NCI-H524 (cell line): ENCODE measurements around the gene ABHD6.
A peak's percentile ranks its signal among the peaks of the same experiment; 100 is the strongest.
"Not testable (repeated sequence)": the region's sequence is repeated elsewhere in the genome, so short reads cannot be mapped to it uniquely, and the experiment has no call there.

ENCODE experiments used
- DNase-seq, 2 experiments: peaks; one replicate each; lab custom pipeline; 2025; lab: John Stamatoyannopoulos, UW

ABHD6 gene

DNA sequence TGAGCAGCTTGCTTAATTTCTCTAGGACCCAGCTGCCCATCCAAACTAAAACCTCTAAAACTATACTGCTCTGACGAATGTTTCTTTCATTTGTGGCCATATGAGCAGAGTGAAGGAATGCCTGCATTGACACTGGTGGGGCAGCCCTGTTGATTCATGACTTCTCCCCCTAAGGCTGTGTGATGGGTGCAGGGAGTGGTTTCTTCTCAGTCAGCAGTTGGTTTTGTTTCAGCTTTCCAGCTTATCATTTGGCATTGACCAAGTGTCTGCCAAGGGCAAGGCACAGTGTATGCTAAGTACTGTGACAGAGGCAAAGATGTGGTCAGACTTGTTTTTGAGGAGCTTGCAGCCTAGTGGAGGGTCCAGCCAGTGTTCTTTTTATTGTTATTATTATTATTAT lies 4.7 kb downstream of the ABHD6 start:
- DNase-seq, result no peak

DNA sequence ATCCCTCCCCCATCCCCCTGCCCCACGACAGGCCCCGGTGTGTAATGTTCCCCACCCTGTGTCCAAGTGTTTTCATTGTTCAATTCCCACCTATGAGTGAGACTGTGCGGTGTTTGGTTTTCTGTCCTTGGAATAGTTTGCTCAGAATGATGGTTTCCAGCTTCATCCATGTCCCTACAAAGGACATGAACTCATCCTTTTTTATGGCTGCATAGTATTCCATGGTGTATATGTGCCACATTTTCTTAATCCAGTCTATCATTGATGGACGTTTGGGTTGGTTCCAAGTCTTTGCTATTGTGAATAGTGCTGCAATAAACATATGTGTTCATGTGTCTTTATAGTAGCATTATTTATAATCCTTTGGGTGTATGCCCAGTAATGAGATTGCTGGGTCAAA lies 5.3 kb downstream of the ABHD6 start:
- DNase-seq, result not testable (repeated sequence)

- no peak for DNase-seq
Observed at GRCh38 chr3:58243976-58244585, 6.5 kb downstream of the ABHD6 start.

GRCh38 chr3:58246148-58247047 lies 8.8 kb downstream of the ABHD6 start:
- no peak for DNase-seq

DNA sequence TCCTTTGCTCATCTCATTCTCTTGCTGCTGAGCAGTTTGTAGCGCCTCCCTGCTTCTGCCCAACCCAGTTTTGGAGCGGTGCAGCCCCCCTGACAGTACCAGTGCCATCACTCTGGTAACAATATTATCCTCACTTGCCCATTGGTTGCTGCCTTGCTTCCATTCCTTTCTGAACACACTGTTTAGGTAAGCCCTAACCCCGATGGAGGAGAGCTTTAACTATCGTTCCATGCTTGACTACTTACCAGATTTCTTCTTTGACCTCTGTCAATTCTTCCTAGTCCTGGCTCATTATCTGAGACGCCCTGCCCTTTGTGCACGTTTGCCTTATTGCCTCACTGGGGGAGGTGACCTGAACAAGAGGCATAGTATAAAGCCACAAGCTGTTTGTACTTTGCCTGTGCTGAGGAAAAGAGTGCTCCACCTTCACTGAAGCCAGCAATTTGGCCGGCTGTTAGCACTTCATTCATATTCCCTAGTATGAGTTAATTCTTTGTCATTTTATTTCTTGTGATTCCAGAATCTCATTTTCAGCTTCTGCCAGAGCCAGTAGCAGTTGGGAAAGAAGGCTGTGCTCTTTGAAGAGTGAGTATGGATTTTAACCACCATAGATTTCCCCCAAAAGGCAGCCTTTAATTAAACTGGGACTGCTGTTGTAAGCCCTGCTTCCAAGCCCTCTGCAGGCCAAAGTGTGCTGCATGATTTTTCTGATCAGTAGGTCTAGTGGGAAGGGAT lies 11.9 kb downstream of the ABHD6 start:
- DNase-seq, result no peak

GRCh38 chr3:58250093-58250707 lies 12.6 kb downstream of the ABHD6 start:
- DNase-seq, result no peak

GRCh38 chr3:58251631-58252035 lies 14.0 kb downstream of the ABHD6 start:
- DNase-seq, result no peak

DNA sequence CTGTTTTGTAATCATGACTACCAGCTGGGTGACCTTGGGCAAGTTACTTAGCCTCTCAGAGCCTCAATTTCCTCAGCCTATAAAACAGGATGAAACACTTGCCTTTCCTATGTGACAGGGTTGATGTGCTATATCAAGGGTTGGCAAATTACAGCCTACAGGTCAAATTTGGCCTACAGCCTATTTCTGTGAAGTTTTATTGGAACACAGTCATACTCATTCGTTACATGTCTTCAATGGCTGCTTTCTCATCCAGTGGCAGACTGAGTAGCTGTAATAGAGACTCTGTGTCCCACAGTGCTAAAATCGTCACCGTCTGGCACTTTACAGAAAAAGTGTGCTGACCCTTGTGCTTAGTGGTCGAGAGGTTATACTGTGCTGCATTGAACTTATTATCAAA lies 16.6 kb downstream of the ABHD6 start:
- no peak for DNase-seq

GRCh38 chr3:58256061-58256460 lies 18.5 kb downstream of the ABHD6 start:
- DNase-seq, result no peak

- no peak for DNase-seq
Observed at GRCh38 chr3:58256511-58256910, 18.9 kb downstream of the ABHD6 start.

- DNase-seq, result no peak
Observed at GRCh38 chr3:58258392-58259055, 20.9 kb downstream of the ABHD6 start.

GRCh38 chr3:58260261-58260731 lies 22.7 kb downstream of the ABHD6 start:
- DNase-seq, result no peak

- DNase-seq, result no peak
Observed at GRCh38 chr3:58260733-58261132, 23.1 kb downstream of the ABHD6 start.

GRCh38 chr3:58261954-58262666 lies 24.5 kb downstream of the ABHD6 start:
- DNase-seq, result no peak

DNA sequence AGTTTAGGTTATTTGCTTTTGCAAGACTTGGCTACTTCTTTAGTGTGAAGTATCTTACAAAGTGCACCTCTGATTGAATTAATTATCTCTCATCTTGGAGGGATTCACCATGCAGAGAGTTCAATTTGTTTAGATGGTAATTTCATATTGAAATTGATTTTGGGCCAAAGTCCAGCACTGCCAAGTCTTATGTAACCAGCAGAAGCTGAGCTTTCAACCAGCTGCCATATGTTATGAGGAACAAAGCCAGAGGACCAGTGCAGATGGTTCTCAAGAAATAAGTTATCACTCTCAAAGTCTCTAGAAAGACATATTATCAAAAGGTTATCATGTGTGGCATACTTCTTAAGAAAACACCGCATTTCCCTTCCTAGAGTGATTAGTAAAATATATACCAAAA lies 29.0 kb downstream of the ABHD6 start:
- peak in 1 of 2 experiments; percentile 43 for DNase-seq

- not testable (repeated sequence) for DNase-seq
Observed at GRCh38 chr3:58267543-58267942, 30.0 kb downstream of the ABHD6 start.

GRCh38 chr3:58269356-58269755 lies 31.8 kb downstream of the ABHD6 start:
- no peak for DNase-seq

- DNase-seq, result no peak
Observed at GRCh38 chr3:58270485-58270884, 32.9 kb downstream of the ABHD6 start.

- DNase-seq, result no peak
Observed at GRCh38 chr3:58271901-58272501, 34.4 kb downstream of the ABHD6 start.

GRCh38 chr3:58272891-58273290 lies 35.3 kb downstream of the ABHD6 start:
- no peak for DNase-seq

- not testable (repeated sequence) for DNase-seq
Observed at GRCh38 chr3:58273362-58273761, 35.8 kb downstream of the ABHD6 start.
